HUDEP-2 (cell line): Measurements from ENCODE around the gene INO80.

Experiments
- DNase-seq, 76 experiments: peaks; one replicate each; lab custom pipeline; 2025; ENCODE audit not compliant: unreplicated experiment in 76 of 76; lab: John Stamatoyannopoulos, UW

The INO80 gene

GRCh38 chr15:41048397-41048796 lies 67.7 kb downstream of the INO80 start:
- DNase-seq, result no peak

GRCh38 chr15:41047474-41047873 lies 68.6 kb downstream of the INO80 start:
- no peak for DNase-seq

- DNase-seq, result no peak
Measured at GRCh38 chr15:41043276-41043951, 72.7 kb downstream of the INO80 start.

- no peak for DNase-seq
Measured at GRCh38 chr15:41042851-41043250, 73.2 kb downstream of the INO80 start.

- DNase-seq, result peak in 15 of 76 experiments; percentile 1 to 46 (median 21)
Measured at GRCh38 chr15:41039121-41039520, 77.0 kb downstream of the INO80 start.

- no peak for DNase-seq
Measured at GRCh38 chr15:41032079-41032328, 84.1 kb downstream of the INO80 start.

- DNase-seq, result no peak
Measured at GRCh38 chr15:41031232-41032078, 84.6 kb downstream of the INO80 start.

- DNase-seq, result no peak
Measured at GRCh38 chr15:41028853-41029252, 87.2 kb downstream of the INO80 start.

- no peak for DNase-seq
Measured at GRCh38 chr15:41025393-41025792, 90.7 kb downstream of the INO80 start.

- DNase-seq, result no peak
Measured at GRCh38 chr15:41024885-41025284, 91.2 kb downstream of the INO80 start.

- no peak for DNase-seq
Measured at GRCh38 chr15:41024131-41024530, 91.9 kb downstream of the INO80 start.

- DNase-seq, result peak in 28 of 76 experiments; percentile 1 to 39 (median 12)
Measured at GRCh38 chr15:41022487-41023090, 93.5 kb downstream of the INO80 start.

- no peak for DNase-seq
Measured at GRCh38 chr15:41020829-41021228, 95.3 kb downstream of the INO80 start.

- no peak for DNase-seq
Measured at GRCh38 chr15:41020311-41020710, 95.8 kb downstream of the INO80 start.

- no peak for DNase-seq
Measured at GRCh38 chr15:41019174-41019573, 96.9 kb downstream of the INO80 start.

GRCh38 chr15:41018534-41018933 lies 97.5 kb downstream of the INO80 start:
- no peak for DNase-seq

GRCh38 chr15:41017066-41017735 lies 98.9 kb downstream of the INO80 start:
- DNase-seq, result no peak

- no peak for DNase-seq
Measured at GRCh38 chr15:41013691-41014414, 102.2 kb downstream of the INO80 start.

GRCh38 chr15:41011055-41011815 lies 104.8 kb downstream of the INO80 start:
- no peak for DNase-seq

GRCh38 chr15:41010345-41010744 lies 105.7 kb downstream of the INO80 start:
- DNase-seq, result no peak
